Astrocyte of the cerebellum (primary cell): ENCODE results near the gene MRPL38.

Experiments
- DNase-seq: peaks from one replicate; pipeline ENCODE4 v3.0.0-alpha.2; 2011; ENCODE audit warnings: low read depth
- H3K4me3 ChIP-seq: 2 replicates; pipeline ENCODE4 v1.5.1; 2011; ENCODE audit warnings: mild to moderate bottlenecking, low read depth, low read length, moderate library complexity
- CTCF ChIP-seq: IDR thresholded peaks from 2 replicates; pipeline ENCODE4 v1.5.1; 2012; ENCODE audit warnings: low read length, low read depth, moderate library complexity, mild to moderate bottlenecking; ENCODE audit errors: missing control alignments
- in situ Hi-C: cut with HindIII; loops from 2 replicates; pipeline ENCODE4 v1.10.0; 2017; ENCODE audit warnings: low sequenced_read_pairs

Gene MRPL38

GRCh38 chr17:75904749-75905521 is at the start of gene MRPL38:
MRPL38 (minus strand) TSS chr17:75904884; CDS start chr17:75904875, 9 bp downstream.
- in situ Hi-C loops: no loop called here
- H3K4me3 ChIP-seq: peak within 1 kb of the TSS; percentile 73
- TF ChIP-seq CTCF: peak; percentile 85
- peak; percentile 80 for DNase-seq

GRCh38 chr17:75950855-75951554 is 46.3 kb upstream of the MRPL38 start:
- in situ Hi-C loops: no loop called here
- DNase-seq: peak; percentile 58
- no peak overlapping the region for H3K4me3 ChIP-seq
- TF ChIP-seq CTCF: no peak

- DNase-seq: no peak
- in situ Hi-C loops: no loop called here
Observed at GRCh38 chr17:75950421-75950820, 45.7 kb upstream of the MRPL38 start.

DNA sequence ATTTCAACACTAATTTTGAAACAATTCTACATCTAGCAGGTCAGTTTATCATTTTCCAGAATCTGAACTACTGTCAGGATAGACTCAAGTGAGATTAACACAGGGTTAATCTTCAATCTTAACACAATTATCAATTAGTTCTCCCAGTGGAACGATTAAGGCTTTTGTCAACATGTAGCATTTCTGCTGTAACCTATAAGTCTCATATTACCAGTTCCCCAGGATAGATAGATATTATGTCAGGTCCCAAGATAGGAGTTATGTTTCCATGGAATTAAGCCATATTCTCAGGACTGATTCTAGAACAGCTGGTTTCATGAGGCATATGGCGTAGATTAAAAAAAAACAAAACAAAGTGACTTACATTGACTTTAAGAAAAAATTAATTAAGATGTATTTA is 40.5 kb upstream of the MRPL38 start:
- no peak for TF ChIP-seq CTCF
- in situ Hi-C loops: no loop called here
- DNase-seq: no peak
- H3K4me3 ChIP-seq: no peak overlapping the region

More at GRCh38 chr17:75950421-75950820, 45.7 kb upstream of the MRPL38 start:
- no peak for TF ChIP-seq CTCF
- H3K4me3 ChIP-seq: no peak overlapping the region

GRCh38 chr17:75943491-75943890 is 38.8 kb upstream of the MRPL38 start:
- no peak for DNase-seq
- in situ Hi-C loops: no loop called here

DNA sequence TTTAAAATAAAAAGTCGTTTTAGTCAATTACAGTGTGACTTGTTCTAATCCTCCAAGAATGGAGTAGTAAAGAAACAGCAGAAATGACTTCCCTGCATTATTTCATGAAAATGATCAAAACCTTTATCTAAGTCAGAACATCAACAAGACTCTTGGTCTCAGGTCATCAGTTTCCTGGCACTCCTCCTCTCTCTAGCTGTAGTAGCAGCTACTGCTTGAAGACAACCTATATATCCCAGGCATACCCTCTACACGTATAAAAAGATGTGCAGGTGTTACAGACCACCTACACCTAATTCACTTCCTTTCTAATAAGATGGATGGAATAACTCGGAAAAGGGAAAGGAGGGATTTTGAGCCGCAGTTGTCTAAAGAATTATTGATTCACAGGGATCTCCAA is 37.8 kb upstream of the MRPL38 start:
- TF ChIP-seq CTCF: no peak
- DNase-seq: no peak
- no peak overlapping the region for H3K4me3 ChIP-seq
- in situ Hi-C loops: no loop called here

More at GRCh38 chr17:75943491-75943890, 38.8 kb upstream of the MRPL38 start:
- TF ChIP-seq CTCF: no peak
- no peak overlapping the region for H3K4me3 ChIP-seq
